Stimulated activated CD4-positive, alpha-beta T cell treated with anti-CD3 and anti-CD28 coated beads, Interleukin-2, amount 100 ng/mL, for 4 hours (primary cell): Measurements from ENCODE around the gene FAM131A.
"Not testable (repeated sequence)": the region's sequence is repeated elsewhere in the genome, so short reads cannot be mapped to it uniquely, and the experiment has no call there.

ENCODE experiments used
- DNase-seq: peaks from one replicate; pipeline ENCODE4 v3.0.0-alpha.2; 2020; ENCODE audit warnings: low read depth

FAM131A gene

DNA sequence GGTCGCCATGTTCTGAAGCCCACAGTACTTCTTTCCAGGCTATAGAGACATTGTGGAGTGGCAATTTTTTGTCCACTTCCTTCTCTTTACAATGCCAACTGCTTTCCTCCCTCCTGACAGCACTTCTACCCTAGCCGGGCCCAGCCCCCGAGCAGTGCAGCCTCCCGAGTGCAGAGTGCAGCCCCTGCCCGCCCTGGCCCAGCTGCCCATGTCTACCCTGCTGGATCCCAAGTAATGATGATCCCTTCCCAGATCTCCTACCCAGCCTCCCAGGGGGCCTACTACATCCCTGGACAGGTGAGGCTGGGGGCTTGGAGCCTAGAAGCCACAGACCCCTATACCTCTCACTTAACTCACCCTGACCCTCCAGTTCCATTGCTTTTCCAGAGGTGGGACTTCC lies 20.2 kb upstream of the FAM131A start:
- no peak for DNase-seq

DNA sequence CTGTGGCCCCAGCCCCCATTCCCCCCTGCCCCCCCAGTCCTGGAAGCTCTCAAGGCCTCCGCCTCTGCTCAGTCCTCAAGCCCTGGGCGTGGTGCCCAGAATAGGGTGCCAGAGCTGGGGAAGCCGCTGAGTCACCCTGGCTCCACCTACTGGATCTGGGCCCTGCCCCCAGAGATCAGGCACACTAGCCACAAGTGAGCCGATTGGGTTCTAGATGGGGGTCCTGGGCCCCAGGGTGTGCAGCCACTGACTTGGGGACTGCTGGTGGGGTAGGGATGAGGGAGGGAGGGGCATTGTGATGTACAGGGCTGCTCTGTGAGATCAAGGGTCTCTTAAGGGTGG lies 17.3 kb upstream of the FAM131A start:
- peak; percentile 47 for DNase-seq

GRCh38 chr3:184321666-184322065 lies 15.7 kb upstream of the FAM131A start:
- no peak for DNase-seq

- no peak for DNase-seq
These were observed 14.5 kb upstream of the FAM131A start for GRCh38 chr3:184322731-184323487.

- no peak for DNase-seq
These were observed 13.7 kb upstream of the FAM131A start for GRCh38 chr3:184323696-184324095.

GRCh38 chr3:184325269-184325668 lies 12.1 kb upstream of the FAM131A start:
- DNase-seq, result no peak

DNA sequence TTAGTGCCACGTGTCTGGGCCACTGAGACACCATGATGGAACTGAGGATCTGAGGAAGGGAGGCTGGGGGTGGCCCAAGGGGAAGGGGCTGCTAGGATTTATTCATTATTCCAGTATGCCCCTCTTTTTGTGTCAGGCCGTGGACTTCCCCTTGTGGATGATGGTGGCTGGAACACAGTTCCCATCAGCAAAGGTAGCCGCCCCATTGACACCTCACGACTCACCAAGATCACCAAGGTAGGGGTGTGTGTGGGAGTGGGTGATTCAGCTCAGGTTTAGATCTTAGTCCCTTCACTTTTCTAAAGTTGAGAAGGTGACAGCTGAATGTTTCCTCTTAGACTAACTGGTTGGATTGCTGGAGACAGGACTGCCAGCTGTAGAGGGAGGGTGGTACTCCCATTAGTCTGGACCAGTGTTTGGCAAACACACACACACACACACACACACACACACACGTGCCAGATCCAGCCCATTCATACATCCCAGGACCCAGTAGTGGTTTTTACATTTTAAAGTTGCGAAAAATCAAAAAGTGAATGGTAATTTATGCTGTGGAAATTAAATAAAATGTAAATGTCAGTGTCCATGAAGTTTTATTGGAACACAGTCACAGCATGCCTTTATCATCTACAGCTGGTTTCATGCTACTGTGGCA lies 11.6 kb upstream of the FAM131A start:
- DNase-seq, result peak; percentile 52

- DNase-seq, result no peak
These were observed 10.2 kb upstream of the FAM131A start for GRCh38 chr3:184327171-184327570.

- DNase-seq, result no peak
These were observed 8.9 kb upstream of the FAM131A start for GRCh38 chr3:184328516-184328915.

GRCh38 chr3:184332370-184333090 lies 4.9 kb upstream of the FAM131A start:
- DNase-seq, result no peak

DNA sequence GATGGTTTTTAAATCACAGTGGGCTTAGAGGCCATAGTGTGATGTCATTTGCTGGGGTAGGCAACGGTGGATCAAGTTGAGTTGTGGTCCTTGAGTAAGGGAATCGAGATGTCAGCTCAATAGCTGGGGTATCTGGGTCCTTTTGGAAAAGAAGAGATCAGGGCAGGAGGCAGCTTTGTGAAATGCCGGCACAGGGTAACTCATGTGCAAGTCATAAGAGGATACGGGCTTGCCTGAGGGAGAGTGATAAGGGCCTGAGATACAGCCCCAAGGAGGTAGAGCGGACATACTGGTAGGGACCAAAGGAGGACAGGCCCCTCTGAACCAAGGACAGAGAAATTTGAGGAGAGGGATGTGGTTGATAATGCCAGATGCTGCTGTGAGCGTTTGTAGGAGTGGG lies 4.2 kb upstream of the FAM131A start:
- DNase-seq, result no peak

DNA sequence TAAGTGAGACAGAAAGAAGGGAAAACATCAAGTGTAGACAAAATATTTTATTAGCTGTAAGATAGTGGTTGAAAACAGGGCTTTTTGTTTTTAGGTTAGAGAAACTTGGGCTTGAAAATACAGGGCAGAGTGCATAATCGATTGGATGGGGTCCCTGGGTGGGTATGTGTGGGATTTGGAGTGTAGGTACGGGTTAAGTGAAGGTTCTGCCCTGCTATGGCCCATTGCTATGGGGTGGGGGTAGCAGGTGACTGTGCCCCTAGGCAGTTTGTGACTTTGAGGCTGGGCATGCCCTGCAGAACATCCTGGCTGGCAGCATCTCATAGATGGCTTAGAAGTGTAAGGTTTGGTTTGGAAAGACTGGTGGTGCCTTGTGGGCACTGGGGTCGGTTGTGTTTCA lies 3.7 kb upstream of the FAM131A start:
- DNase-seq, result no peak

GRCh38 chr3:184334470-184335158 lies 2.8 kb upstream of the FAM131A start:
- DNase-seq, result peak; percentile 28

GRCh38 chr3:184335291-184335660 lies 2.1 kb upstream of the FAM131A start:
- no peak for DNase-seq

DNA sequence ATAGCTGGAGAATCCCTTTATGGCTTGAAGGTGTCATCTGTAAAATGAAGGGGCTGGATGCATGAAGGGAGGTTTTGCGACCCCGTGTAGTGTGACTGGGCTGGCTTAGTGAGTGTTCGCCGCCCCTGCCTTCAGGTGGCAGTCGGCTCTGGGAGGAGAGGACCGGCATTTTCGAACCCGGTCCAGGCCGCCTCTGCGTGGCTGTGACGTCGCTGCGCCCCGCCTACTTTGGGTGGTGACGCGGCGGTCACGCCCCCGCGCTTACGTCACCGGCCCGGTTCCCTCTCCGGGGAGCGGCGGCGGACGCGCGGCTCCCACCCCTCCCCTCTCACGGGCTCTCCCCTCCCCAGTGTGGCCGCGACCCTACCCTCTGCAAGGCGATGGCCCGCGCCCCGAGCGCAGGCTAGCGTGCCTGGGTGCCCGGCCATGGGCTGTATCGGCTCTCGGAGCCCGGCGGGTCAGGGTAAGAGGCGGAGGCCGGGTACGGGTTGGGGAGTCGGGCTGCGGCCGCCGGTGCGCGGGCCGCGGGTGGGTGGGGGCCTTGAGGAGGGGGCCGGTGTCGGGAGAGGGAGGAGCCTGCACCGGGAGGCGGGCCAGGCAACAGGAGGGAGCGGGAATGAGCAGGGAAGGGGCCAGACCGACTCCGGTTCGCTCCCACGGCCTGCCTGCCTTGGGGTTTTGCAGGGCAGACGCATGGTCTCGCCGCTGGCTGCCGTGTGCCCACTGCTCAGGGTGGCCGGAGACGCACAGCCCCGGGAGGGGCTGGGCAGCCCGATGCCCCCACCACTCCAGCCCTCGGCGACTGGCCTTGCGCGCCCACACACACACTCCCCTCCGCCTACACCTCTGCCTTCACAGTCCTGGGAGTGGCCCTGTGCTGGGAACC lies 1.5 kb upstream of the FAM131A start:
- DNase-seq, result peak; percentile 83

DNA sequence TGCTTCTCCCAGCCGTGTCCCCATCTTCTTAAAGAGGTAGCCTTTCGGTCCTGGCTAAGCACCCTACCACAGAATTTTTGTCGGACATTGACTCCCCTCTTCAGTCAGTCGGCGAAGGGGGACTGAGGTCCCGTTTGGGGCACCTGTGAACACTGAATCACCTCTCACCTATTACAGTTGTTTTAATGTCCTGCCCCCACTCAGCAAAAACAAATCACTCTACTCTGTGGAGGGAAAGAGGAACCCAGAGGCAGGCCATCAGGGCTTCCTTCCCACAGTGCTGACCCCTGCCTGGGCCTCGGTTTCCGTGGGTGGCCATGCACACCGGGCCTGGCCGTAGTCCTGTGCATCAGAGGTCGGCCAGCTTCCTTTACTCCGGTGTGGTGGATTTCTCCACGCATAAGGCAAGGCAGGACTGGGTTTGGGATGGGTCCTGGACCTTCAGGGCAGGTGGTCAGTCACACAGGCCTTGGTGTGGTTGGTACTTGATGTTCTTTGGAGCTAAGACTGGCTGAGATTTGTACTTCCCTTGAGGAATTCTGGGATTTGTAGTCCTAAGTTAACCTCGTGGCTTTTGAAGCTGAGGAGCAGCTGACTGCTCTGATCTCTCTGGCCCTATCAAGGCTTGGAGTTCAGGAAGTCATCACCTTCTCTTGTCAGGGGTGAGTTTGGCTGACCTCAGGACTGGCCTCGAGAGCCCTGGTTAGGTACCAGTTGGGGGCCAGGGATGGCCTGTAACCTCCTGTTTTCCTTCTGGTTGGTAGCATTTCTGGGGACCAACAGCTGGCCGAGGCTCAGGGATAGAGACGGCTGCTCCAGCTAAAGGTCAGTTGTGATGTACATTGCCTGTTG lies 627 bp upstream of the FAM131A start:
- DNase-seq, result no peak

- no peak for DNase-seq
These were observed 581 bp downstream of the FAM131A start for GRCh38 chr3:184337981-184338380.

DNA sequence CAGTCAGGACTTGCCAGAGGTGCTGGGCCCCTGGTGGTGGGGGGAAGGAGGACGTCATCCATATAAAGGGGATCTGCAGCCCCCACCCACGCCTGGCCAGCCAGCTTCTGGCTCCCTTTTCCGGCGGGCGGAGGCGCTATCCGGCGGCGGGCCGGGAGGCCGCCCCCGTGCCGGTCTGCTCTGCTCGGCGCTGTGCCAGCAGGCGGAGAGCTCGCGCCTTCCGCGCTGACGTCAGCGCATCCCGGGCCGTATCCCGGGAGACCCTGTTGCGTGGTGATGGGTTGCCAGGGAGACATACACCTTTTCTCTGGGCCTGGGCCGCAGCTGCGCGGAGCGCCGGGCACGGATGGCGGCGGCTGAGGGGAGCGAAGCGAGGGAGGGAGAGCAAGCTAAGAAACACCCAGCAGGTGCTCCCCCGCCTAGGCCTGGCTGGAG lies 1.1 kb downstream of the FAM131A start:
- DNase-seq, result no peak

GRCh38 chr3:184339001-184339400 lies 1.6 kb downstream of the FAM131A start:
- DNase-seq, result no peak

GRCh38 chr3:184339451-184340135 lies 2.2 kb downstream of the FAM131A start:
- not testable (repeated sequence) for DNase-seq
